Activated T-helper 1 cell treated with anti-CD3 and anti-CD28 coated beads, Interleukin-2, amount 50 U/mL, for 16 hours (primary cell): ENCODE results near the gene FNBP1.
"Not testable (repeated sequence)": the region's sequence is repeated elsewhere in the genome, so short reads cannot be mapped to it uniquely, and the experiment has no call there.

Experiments used
- DNase-seq, 2 donors: peaks; one replicate each; pipeline ENCODE4 v3.0.0-alpha.2; 2020; ENCODE audit warnings: low read depth in 1 of 2, low spot score in 1 of 2

Gene FNBP1

GRCh38 chr9:130022566-130023143 is 20.3 kb downstream of the FNBP1 start:
- no peak for DNase-seq

GRCh38 chr9:130021842-130022241 is 21.1 kb downstream of the FNBP1 start:
- DNase-seq = not testable (repeated sequence)

GRCh38 chr9:130021123-130021522 is 21.9 kb downstream of the FNBP1 start:
- DNase-seq = no peak

GRCh38 chr9:130020618-130021017 is 22.4 kb downstream of the FNBP1 start:
- DNase-seq = no peak

GRCh38 chr9:130018265-130018664 is 24.7 kb downstream of the FNBP1 start:
- no peak for DNase-seq

- not testable (repeated sequence) for DNase-seq
Measured at GRCh38 chr9:130017510-130017909, 25.5 kb downstream of the FNBP1 start.

- DNase-seq = no peak
Measured at GRCh38 chr9:130017076-130017475, 25.9 kb downstream of the FNBP1 start.

GRCh38 chr9:130015353-130016019 is 27.5 kb downstream of the FNBP1 start:
- DNase-seq = no peak

- DNase-seq = no peak
Measured at GRCh38 chr9:130013326-130013725, 29.7 kb downstream of the FNBP1 start.

GRCh38 chr9:130010151-130010988 is 32.6 kb downstream of the FNBP1 start:
- DNase-seq = peak in 1 of 2 donors; percentile 37

GRCh38 chr9:130009546-130009945 is 33.4 kb downstream of the FNBP1 start:
- DNase-seq = not testable (repeated sequence)

GRCh38 chr9:130008538-130008937 is 34.5 kb downstream of the FNBP1 start:
- DNase-seq = no peak

- not testable (repeated sequence) for DNase-seq
Measured at GRCh38 chr9:130006952-130007351, 36.0 kb downstream of the FNBP1 start.

GRCh38 chr9:130003943-130004552 is 38.9 kb downstream of the FNBP1 start:
- no peak for DNase-seq

GRCh38 chr9:130002320-130002719 is 40.7 kb downstream of the FNBP1 start:
- DNase-seq = no peak

GRCh38 chr9:130001190-130001589 is 41.8 kb downstream of the FNBP1 start:
- DNase-seq = no peak

- DNase-seq = no peak
Measured at GRCh38 chr9:129999141-129999510, 43.9 kb downstream of the FNBP1 start.

GRCh38 chr9:129998491-129999140 is 44.4 kb downstream of the FNBP1 start:
- no peak for DNase-seq

- not testable (repeated sequence) for DNase-seq
Measured at GRCh38 chr9:129997706-129998105, 45.3 kb downstream of the FNBP1 start.

- DNase-seq = no peak
Measured at GRCh38 chr9:129996161-129996830, 46.7 kb downstream of the FNBP1 start.
